ENCODE results near the gene PAQR8. TPM values are rescaled to one million over a fixed set of nuclear protein-coding genes. Genes with fewer than 3 reads are reported as not detected.

PAQR8 gene
- total RNA-seq, 1 experiment from 2014 or later, result 3.6 TPM

DNA sequence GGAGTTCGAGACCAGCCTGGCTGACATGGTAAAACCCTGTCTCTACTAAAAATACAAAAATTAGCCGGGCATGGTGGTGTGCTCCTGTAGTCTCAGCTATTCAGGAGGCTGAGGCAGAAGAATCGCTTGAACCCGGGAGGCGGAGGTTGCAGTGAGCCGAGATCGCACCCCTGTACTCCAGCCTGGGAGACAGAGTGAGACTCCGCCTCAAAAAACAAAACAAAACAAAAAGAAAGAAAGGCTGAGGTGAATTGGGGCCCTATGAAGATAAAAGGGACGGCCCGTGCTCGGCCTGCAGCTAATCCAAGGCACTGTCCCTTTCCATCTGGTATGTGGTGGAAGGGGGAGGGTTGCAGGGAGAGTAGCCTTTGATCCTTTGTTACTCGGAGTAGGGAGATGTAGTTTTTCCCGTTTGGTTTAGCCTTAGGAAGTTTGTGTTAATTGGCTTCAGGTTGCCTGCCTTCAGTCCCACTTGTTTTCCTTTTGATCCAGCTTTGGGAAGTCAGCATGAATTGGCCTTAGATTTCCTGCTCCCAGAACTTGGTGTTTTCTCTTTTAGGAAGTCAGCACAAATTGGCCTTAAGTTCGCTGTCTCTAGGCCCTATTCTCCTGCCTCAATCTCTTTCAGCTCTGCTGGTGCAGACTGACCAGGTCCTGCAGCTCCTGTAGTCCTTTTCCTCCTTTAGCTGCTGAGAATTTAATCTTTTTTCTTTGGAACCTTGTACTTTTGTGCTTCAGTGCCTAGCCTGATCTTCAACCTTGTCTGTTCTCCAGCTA, 36.1 kb upstream of the PAQR8 start:
- Histone ChIP-seq H3K4me1 (ENCODE audit: control insufficient read depth, insufficient read depth, low read length) (no peaks in the 10 kb centered on the region), H3K27ac (ENCODE audit: low read length) (no peak overlapping the region), H3K4me3 (ENCODE audit: low read depth in 2 of 2, low read length in 2 of 2) (no peak overlapping the region), H3K36me3 (ENCODE audit: control insufficient read depth, insufficient read depth, low read length) (no peaks in the 10 kb centered on the region), H3K9me3 (ENCODE audit: control insufficient read depth, insufficient read depth, low read depth, low read length) (no peaks in the 10 kb centered on the region), H3K27me3 (ENCODE audit: control insufficient read depth, insufficient read depth, low read length) (no peaks in the 10 kb centered on the region)
- ChIA-PET POLR2A (no interaction called here), CTCF (no interaction called here)
- TF ChIP-seq REST (IDR thresholded peaks at IDR 0.05; ENCODE audit: insufficient read depth in 1 of 2, low read depth in 2 of 2, low read length in 1 of 2) (no peak), SIN3A (IDR thresholded peaks at IDR 0.05; ENCODE audit: borderline replicate concordance, insufficient read depth, low read depth, low read length) (no peak), POLR2AphosphoS5 (IDR thresholded peaks at IDR 0.05; ENCODE audit: low read depth, low read length) (no peak), CTCF (IDR thresholded peaks at IDR 0.05) (no peak), TCF7L2 (IDR thresholded peaks at IDR 0.05; ENCODE audit: low read depth, low read length) (no peak)
- DNase-seq (ENCODE audit: low read depth, low spot score) (no peak), ATAC-seq (no peak)
- intact Hi-C loops (cut with micrococcal nuclease; ENCODE audit: unreplicated experiment) (no loop called here), in situ Hi-C loops (cut with HindIII; ENCODE audit: low pct_unique_long_range_greater_than_20kb, low sequenced_read_pairs) (no loop called here)
- BruUV-seq (replicated peaks), result no TSS peak

- H3K36me3 ChIP-seq (ENCODE audit: control insufficient read depth, insufficient read depth, low read length), result no peaks in the 10 kb centered on the region
- no peak for TF ChIP-seq SIN3A (IDR thresholded peaks at IDR 0.05; ENCODE audit: borderline replicate concordance, insufficient read depth, low read depth, low read length)
- TF ChIP-seq POLR2AphosphoS5 (IDR thresholded peaks at IDR 0.05; ENCODE audit: low read depth, low read length), result no peak
- no peak for TF ChIP-seq TCF7L2 (IDR thresholded peaks at IDR 0.05; ENCODE audit: low read depth, low read length)
- TF ChIP-seq REST (IDR thresholded peaks at IDR 0.05; ENCODE audit: insufficient read depth in 1 of 2, low read depth in 2 of 2, low read length in 1 of 2), result no peak
- no peak for TF ChIP-seq CTCF (IDR thresholded peaks at IDR 0.05)
- DNase-seq (ENCODE audit: low read depth, low spot score) (no peak), ATAC-seq (no peak)
- no peaks in the 10 kb centered on the region for H3K4me1 ChIP-seq (ENCODE audit: control insufficient read depth, insufficient read depth, low read length)
- no TSS peak for BruUV-seq (replicated peaks)
- no peak overlapping the region for H3K27ac ChIP-seq (ENCODE audit: low read length)
- in situ Hi-C loops (cut with HindIII; ENCODE audit: low pct_unique_long_range_greater_than_20kb, low sequenced_read_pairs), result no loop called here
- H3K9me3 ChIP-seq (ENCODE audit: control insufficient read depth, insufficient read depth, low read depth, low read length), result no peaks in the 10 kb centered on the region
- ChIA-PET POLR2A (no interaction called here), CTCF (interaction anchor here (0.7 kb wide), 1 partner anchor 34 kb away, joined by 3 read pairs; no protein-coding TSS in a partner anchor)
- H3K27me3 ChIP-seq (ENCODE audit: control insufficient read depth, insufficient read depth, low read length), result no peaks in the 10 kb centered on the region
- no peak overlapping the region for H3K4me3 ChIP-seq (ENCODE audit: low read depth in 2 of 2, low read length in 2 of 2)
- intact Hi-C loops (cut with micrococcal nuclease; ENCODE audit: unreplicated experiment), result no loop called here
Observed at GRCh38 chr6:52326540-52327364, 35.2 kb upstream of the PAQR8 start.

Data from Panc1 (cell line).